Upper lobe of left lung (tissue), 6 donors: ENCODE data around the gene HTRA3. TPM values are rescaled to one million over a fixed set of nuclear protein-coding genes. Genes with fewer than 3 reads are reported as not detected.

Experiments
- ATAC-seq, 2 donors: fragments of 200-7000 bp; cut with Tn5 transposase; one replicate each; pipeline ENCODE4 v1.9.1; 2022; ENCODE audit warnings: mild to moderate bottlenecking in 2 of 2, moderate library complexity in 2 of 2; ENCODE audit not compliant: low FRiP score in 2 of 2
- DNase-seq, 2 donors: peaks; one replicate each; pipeline ENCODE4 v3.0.0-alpha.2; 2019 to 2020
- H3K27ac ChIP-seq, 4 donors: fragments of 200-600 bp; sonication (generic); one replicate each; pipeline ENCODE4 v1.5.1; 2016 to 2019
- H3K27me3 ChIP-seq, 4 donors: fragments of 200-600 bp; sonication (generic); one replicate each; pipeline ENCODE4 v1.5.1; 2017 to 2019
- H3K36me3 ChIP-seq, 4 donors: fragments of 200-600 bp; sonication (generic); one replicate each; pipeline ENCODE4 v1.5.1; 2016 to 2019
- H3K4me1 ChIP-seq, 4 donors: fragments of 200-600 bp; sonication (generic); one replicate each; pipeline ENCODE4 v1.5.1; 2018 to 2019
- H3K4me3 ChIP-seq, 4 donors: fragments of 200-600 bp; sonication (generic); one replicate each; pipeline ENCODE4 v1.5.1; 2017 to 2019; ENCODE audit warnings: mild to moderate bottlenecking in 2 of 4, moderate library complexity in 1 of 4
- H3K9me3 ChIP-seq, 4 donors: fragments of 200-600 bp; sonication (generic); one replicate each; pipeline ENCODE4 v1.5.1; 2018 to 2019
- CTCF ChIP-seq, 6 experiments: fragments of 450-650 bp in 4 of 6; fragments of 200-600 bp in 2 of 6; sonication (generic) in 2 of 6; IDR thresholded peaks; one replicate each; pipeline ENCODE4 v1.5.1; 2016 to 2019; ENCODE audit warnings: antibody characterized with exemption in 6 of 6
- EP300 ChIP-seq, 4 donors: sonication (generic); formaldehyde crosslinking; IDR thresholded peaks; one replicate each; pipeline ENCODE4 v1.5.1; 2017; ENCODE audit warnings: antibody characterized with exemption in 4 of 4, control low read depth in 2 of 4
- POLR2A ChIP-seq, 4 donors: fragments of 450-650 bp; IDR thresholded peaks; one replicate each; pipeline ENCODE4 v1.5.1; 2016 to 2017; ENCODE audit warnings: antibody characterized with exemption in 4 of 4, mild to moderate bottlenecking in 2 of 4
- POLR2AphosphoS5 ChIP-seq, 2 donors: sonication (generic); formaldehyde crosslinking; IDR thresholded peaks; one replicate each; pipeline ENCODE4 v1.5.1; 2017; ENCODE audit warnings: antibody characterized with exemption in 2 of 2
- WGBS, 2 donors: methylation state at CpG; one replicate each; pipeline ENCODE4 v1.1.5; 2017 to 2018; 5-methylcytosine and 5-hydroxymethylcytosine counted together
- total RNA-seq, 6 donors: library from RNA; depleted of rRNA in 4 of 6; stranded (reverse); fragments of >200 nt in 4 of 6; gene quantifications; one replicate each; pipeline versions ENCODE4 v1.1.0 to v1.2.1, GENCODE V29; 2016 to 2021
- donor health status: DM: no; HTN: no; CAD: no; lungs with moderate emphysema.
- donor health status: DM: no; HTN: yes; CAD: no; lungs with severe emphysema.

Gene HTRA3
- total RNA-seq, 6 donors from 2014 or later = 5.2 to 51.1 (median 19.7) TPM

GRCh38 chr4:8321771-8322170, 52.2 kb downstream of the HTRA3 start:
- Histone ChIP-seq H3K36me3 (no peaks in the 10 kb centered on the region), H3K27me3 (no peaks in the 10 kb centered on the region), H3K9me3 (no peaks in the 10 kb centered on the region), H3K27ac (no peak overlapping the region), H3K4me3 (no peak overlapping the region), H3K4me1 (peaks cover 0 to 7% (median 5%) of the 10 kb centered on the region in 4 donors)
- 78 to 84% methylated on average over 5 of the region's 5 CpGs for WGBS, 2 donors
- no peak for ATAC-seq
- DNase-seq = no peak
- no peak for TF ChIP-seq POLR2AphosphoS5 (IDR thresholded peaks at IDR 0.05)
- TF ChIP-seq CTCF (IDR thresholded peaks at IDR 0.05) = no peak
- TF ChIP-seq POLR2A (IDR thresholded peaks at IDR 0.05) = no peak
- no peak for TF ChIP-seq EP300 (IDR thresholded peaks at IDR 0.05)

GRCh38 chr4:8322794-8323704, 53.5 kb downstream of the HTRA3 start:
- Histone ChIP-seq H3K4me3 (no peak overlapping the region), H3K36me3 (no peaks in the 10 kb centered on the region), H3K4me1 (peaks cover 0 to 7% (median 5%) of the 10 kb centered on the region in 4 donors), H3K27me3 (no peaks in the 10 kb centered on the region), H3K9me3 (no peaks in the 10 kb centered on the region), H3K27ac (no peak overlapping the region)
- no peak for DNase-seq
- ATAC-seq = no peak
- 74 to 81% methylated on average over 8 to 9 of the region's 9 CpGs for WGBS, 2 donors
- TF ChIP-seq POLR2A (IDR thresholded peaks at IDR 0.05) = no peak

- Histone ChIP-seq H3K4me3 (no peak overlapping the region), H3K27ac (no peak overlapping the region), H3K27me3 (no peaks in the 10 kb centered on the region), H3K36me3 (no peaks in the 10 kb centered on the region), H3K4me1 (peaks cover 0 to 7% (median 5%) of the 10 kb centered on the region in 4 donors), H3K9me3 (no peaks in the 10 kb centered on the region)
- TF ChIP-seq POLR2A (IDR thresholded peaks at IDR 0.05) = no peak
- TF ChIP-seq CTCF (IDR thresholded peaks at IDR 0.05) = no peak
- no peak for TF ChIP-seq POLR2AphosphoS5 (IDR thresholded peaks at IDR 0.05)
- no peak for TF ChIP-seq EP300 (IDR thresholded peaks at IDR 0.05)
- 91 to 92% methylated on average over 4 to 5 of the region's 5 CpGs for WGBS, 2 donors
- no peak for DNase-seq
- ATAC-seq = no peak
These were observed 54.5 kb downstream of the HTRA3 start for GRCh38 chr4:8323947-8324555.

- no peak for DNase-seq
- ATAC-seq = no peak
- peaks cover 0 to 7% (median 5%) of the 10 kb centered on the region in 4 donors for H3K4me1 ChIP-seq
- H3K27ac ChIP-seq = no peak overlapping the region
- no peaks in the 10 kb centered on the region for H3K36me3 ChIP-seq
- no peaks in the 10 kb centered on the region for H3K9me3 ChIP-seq
- H3K4me3 ChIP-seq = no peak overlapping the region
- TF ChIP-seq CTCF (IDR thresholded peaks at IDR 0.05) = no peak
- TF ChIP-seq EP300 (IDR thresholded peaks at IDR 0.05) = no peak
- TF ChIP-seq POLR2A (IDR thresholded peaks at IDR 0.05) = no peak
- TF ChIP-seq POLR2AphosphoS5 (IDR thresholded peaks at IDR 0.05) = no peak
- H3K27me3 ChIP-seq = no peaks in the 10 kb centered on the region
- 88 to 91% methylated on average over 6 of the region's 6 CpGs for WGBS, 2 donors
These were observed 55.2 kb downstream of the HTRA3 start for GRCh38 chr4:8324640-8325239.

DNA sequence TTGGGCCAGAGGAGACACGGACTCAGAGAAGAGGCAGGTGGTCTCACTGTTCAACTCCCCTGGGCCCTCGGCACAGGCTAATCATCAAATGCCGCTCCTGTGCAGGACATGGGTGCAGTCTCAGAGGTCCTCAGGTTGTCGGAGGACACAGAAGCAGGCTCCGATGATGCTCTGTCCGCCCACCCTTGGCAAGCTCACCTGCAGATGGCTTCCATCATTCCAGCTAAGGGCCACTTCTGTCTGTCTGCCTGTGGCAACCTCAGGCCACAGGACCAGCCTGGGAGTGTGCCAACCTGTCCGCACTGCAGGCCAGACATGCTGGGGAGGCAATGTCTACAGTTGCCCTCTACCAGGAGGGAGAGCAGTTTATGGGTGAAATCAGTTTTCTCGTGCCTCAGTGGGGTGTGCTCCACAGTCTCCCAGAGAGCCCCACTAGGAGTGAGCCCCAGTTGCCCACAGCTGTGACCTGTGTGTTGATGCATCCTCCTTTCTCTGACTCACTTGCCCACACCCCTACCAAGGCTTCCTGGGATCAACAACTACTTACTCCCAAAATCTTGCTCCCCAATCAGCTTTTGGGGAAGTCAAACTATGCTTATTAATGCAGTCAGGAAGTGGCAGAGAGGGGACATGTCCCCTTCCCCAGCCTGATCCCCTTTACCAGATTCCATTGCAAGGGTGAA, 55.9 kb downstream of the HTRA3 start:
- Histone ChIP-seq H3K9me3 (no peaks in the 10 kb centered on the region), H3K4me3 (no peak overlapping the region), H3K4me1 (peaks cover 0 to 5% (median 1%) of the 10 kb centered on the region in 4 donors), H3K27me3 (no peaks in the 10 kb centered on the region), H3K27ac (no peak overlapping the region), H3K36me3 (no peaks in the 10 kb centered on the region)
- DNase-seq = no peak
- no peak for ATAC-seq
- WGBS, 2 donors = 85 to 92% methylated on average over 7 to 8 of the region's 8 CpGs
- no peak for TF ChIP-seq CTCF (IDR thresholded peaks at IDR 0.05)
- no peak for TF ChIP-seq POLR2A (IDR thresholded peaks at IDR 0.05)
- no peak for TF ChIP-seq EP300 (IDR thresholded peaks at IDR 0.05)
- no peak for TF ChIP-seq POLR2AphosphoS5 (IDR thresholded peaks at IDR 0.05)
